ENCODE data around the gene DLGAP4. TPM values are rescaled to one million over a fixed set of nuclear protein-coding genes. Genes with fewer than 3 reads are reported as not detected.

The DLGAP4 gene
- total and polyA plus RNA-seq, 10 donors, result 12.0 to 60.9 (median 45.9) TPM

DNA sequence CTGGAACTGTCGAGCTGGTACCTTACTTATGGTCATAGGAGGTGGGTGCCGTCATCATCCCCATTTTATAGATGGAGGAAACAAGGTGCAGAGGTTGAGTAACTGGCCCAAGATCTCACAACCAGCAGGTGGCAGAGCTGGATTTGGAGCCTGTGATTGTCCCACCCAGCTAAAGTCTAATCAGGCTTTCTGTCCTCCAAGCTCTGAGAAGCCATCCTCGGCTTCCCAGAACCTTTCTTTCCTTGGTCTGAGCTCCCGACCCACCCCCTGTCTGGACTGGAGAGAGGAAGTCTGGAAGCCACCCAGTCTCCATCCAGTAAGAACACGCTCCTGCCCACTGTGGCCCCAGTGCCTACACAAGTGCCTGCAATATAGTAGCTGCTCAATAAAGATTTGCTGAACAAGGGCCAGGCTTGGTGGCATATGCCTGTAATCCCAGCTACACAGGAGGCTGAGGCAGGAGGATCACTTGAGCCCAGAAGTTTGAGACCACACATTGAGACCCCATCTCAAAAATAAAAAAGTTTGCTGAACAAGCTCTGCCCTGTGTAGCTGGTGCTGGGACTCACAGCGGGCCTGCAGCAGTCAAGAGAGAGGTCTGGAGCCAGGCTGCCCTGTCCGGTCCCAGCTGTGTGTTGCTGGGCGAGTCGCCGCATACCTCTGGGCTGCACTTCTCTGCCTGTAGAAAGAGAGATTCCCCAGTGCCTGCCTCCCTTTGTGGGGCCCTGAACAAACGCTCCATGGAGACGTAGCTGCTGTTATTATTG is 32.5 kb upstream of the DLGAP4 start:
- no peak overlapping the region for H3K27ac ChIP-seq
- H3K9me3 ChIP-seq, result no peaks in the 10 kb centered on the region
- TF ChIP-seq CTCF (IDR thresholded peaks at IDR 0.05 in 8 of 11, conservative IDR thresholded peaks at IDR 0.05 in 3 of 11) (peak in 3 of 11 experiments; percentile 9 to 22 (median 10)), POLR2A (IDR thresholded peaks at IDR 0.05) (no peak)
- intact Hi-C loops (cut with DNase I; ENCODE audit: low total_unique reads), result no loop called here
- H3K4me3 ChIP-seq, result no peak overlapping the region
- DNase-seq, result no peak
- 77 to 84% (median 80%) methylated on average over 9 to 12 of the region's 12 CpGs for WGBS, 5 donors
- peaks cover 0 to 27% (median 0%) of the 10 kb centered on the region in 7 donors for H3K27me3 ChIP-seq (replicated peaks in 1 of 7)
- peaks cover 0 to 7% (median 0%) of the 10 kb centered on the region in 6 donors for H3K4me1 ChIP-seq
- no peaks in the 10 kb centered on the region for H3K36me3 ChIP-seq

DNA sequence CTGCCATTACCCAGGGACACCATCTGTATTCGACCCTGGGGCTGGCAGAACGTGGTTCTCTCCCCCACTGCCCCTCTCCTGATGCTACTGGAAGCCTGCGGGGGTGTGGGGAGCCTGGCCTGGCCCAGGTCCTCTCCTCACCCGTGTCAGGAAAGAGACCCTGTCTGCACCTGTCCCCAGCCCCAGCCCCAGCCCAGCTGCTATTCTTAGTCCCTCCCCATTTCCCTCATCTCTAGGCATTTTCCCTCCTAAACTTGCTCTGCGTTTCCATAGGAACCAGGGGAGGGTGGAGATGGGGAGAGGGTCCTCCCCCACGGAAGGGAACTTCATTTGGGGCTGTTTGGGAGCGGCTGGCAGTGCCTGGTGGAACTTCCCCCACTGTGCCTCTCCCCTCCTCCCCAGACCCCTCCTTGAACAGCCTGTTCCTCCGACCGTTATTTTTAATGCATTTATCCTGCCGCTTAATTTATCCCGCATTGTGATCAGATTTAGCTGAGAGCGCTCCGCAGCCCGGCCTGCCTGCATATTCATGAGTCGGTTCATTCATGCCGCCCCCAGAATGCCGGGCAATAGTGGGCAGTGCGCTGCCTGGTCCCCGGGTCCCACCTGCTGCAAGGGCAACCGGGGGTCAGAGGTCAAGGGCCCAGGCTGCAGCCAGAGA is 31.8 kb upstream of the DLGAP4 start:
- peaks cover 0 to 28% (median 0%) of the 10 kb centered on the region in 7 donors for H3K27me3 ChIP-seq (replicated peaks in 1 of 7)
- 54 to 59% (median 56%) methylated on average over 17 to 20 of the region's 20 CpGs for WGBS, 5 donors
- H3K4me3 ChIP-seq, result no peak overlapping the region
- intact Hi-C loops (cut with DNase I; ENCODE audit: low total_unique reads), result no loop called here
- H3K27ac ChIP-seq, result no peak overlapping the region
- peaks cover 0 to 7% (median 0%) of the 10 kb centered on the region in 6 donors for H3K4me1 ChIP-seq
- DNase-seq, result no peak
- no peaks in the 10 kb centered on the region for H3K36me3 ChIP-seq
- no peaks in the 10 kb centered on the region for H3K9me3 ChIP-seq
- TF ChIP-seq POLR2AphosphoS5 (IDR thresholded peaks at IDR 0.05) (no peak), POLR2A (IDR thresholded peaks at IDR 0.05) (no peak), CTCF (IDR thresholded peaks at IDR 0.05 in 8 of 11, conservative IDR thresholded peaks at IDR 0.05 in 3 of 11) (no peak)

- H3K27ac ChIP-seq, result no peak overlapping the region
- intact Hi-C loops (cut with DNase I; ENCODE audit: low total_unique reads), result no loop called here
- H3K27me3 ChIP-seq (replicated peaks in 1 of 7), result peaks cover 0 to 35% (median 0%) of the 10 kb centered on the region in 7 donors
- H3K4me1 ChIP-seq, result peaks cover 0 to 7% (median 0%) of the 10 kb centered on the region in 6 donors
- WGBS, 5 donors, result 66 to 87% (median 76%) methylated on average over 4 to 5 of the region's 5 CpGs
- no peaks in the 10 kb centered on the region for H3K36me3 ChIP-seq
- H3K4me3 ChIP-seq, result no peak overlapping the region
- no peak for DNase-seq
- TF ChIP-seq POLR2AphosphoS5 (IDR thresholded peaks at IDR 0.05), result no peak
- no peak for TF ChIP-seq CTCF (IDR thresholded peaks at IDR 0.05 in 8 of 11, conservative IDR thresholded peaks at IDR 0.05 in 3 of 11)
- TF ChIP-seq POLR2A (IDR thresholded peaks at IDR 0.05), result no peak
- no peaks in the 10 kb centered on the region for H3K9me3 ChIP-seq
These were observed 31.1 kb upstream of the DLGAP4 start for GRCh38 chr20:36275011-36275410.
